ENCODE measurements around the gene CRY2. TPM values are rescaled to one million over a fixed set of nuclear protein-coding genes. Genes with fewer than 3 reads are reported as not detected.
A peak's percentile ranks its signal among the peaks of the same experiment; 100 is the strongest.

The CRY2 gene
- total and polyA plus RNA-seq, 5 donors = 34.3 to 82.1 (median 68.6) TPM

DNA sequence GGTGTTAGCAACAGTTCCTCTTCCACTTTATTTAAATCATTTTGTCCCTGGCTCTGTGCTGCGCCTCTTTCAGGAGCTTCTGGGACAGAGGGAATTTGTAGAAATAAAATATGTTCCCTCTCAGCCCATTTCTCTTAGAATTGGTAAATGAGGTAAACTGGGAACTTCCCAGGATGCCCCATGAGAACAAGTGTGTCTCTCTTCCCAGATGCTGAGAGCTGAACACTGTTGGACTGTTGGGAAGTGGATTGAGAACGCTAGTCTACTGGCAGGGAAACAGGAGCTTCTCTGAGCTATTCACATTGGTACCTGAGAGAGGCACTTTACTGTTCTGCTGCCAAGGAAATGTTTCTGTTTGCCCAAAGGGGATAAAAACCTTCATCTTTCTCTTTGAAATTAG is 4.0 kb downstream of the CRY2 start:
- Histone ChIP-seq H3K9me3 (ENCODE audit: control insufficient read depth, low read length) (no peaks in the 10 kb centered on the region), H3K27me3 (ENCODE audit: control insufficient read depth, insufficient read depth) (no peaks in the 10 kb centered on the region), H3K4me3 (ENCODE audit: low read length) (no peak overlapping the region), H3K27ac (ENCODE audit: low read length) (peak overlapping the region; percentile 62), H3K4me1 (ENCODE audit: control insufficient read depth, insufficient read depth, low read length) (peaks cover 21% of the 10 kb centered on the region)
- intact Hi-C loops (cut with DNase I) = no loop called here
- no peak for DNase-seq
- ATAC-seq = no peak
- 66% methylated on average over 2 of the region's 2 CpGs for WGBS

DNA sequence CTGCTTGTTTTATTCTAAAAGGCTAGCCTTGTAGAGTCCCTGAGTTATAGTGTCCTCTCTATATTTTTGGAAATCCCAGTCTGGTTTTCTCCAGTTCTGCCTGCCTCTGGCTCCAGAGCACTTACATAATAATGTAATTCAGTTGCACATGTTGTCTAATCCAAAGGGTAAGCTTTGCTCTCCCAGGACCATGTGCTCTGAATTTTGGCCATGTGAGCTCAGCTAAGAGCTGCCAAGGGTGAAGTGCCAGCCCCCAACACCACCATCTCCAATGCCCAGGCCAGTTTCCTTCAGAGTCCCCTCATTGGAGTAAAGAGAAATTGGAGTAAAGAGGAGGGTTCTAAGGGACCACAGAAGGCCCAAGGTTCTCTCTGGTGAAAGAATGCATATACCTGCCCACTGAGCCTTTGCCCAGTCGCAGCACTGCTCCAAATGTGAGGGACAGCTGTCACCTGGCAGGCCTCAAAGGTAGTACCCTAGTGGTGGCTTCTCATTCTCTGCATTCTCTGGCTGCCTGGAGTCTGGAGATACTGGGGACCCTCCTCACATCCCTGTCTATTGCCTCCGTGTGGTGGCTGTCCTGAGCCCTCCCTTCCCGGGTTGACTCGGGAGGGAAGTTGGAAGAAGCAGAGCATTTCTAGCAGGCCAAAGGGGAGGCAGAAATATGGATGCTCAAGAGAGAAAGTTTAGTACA is 4.9 kb downstream of the CRY2 start:
- Histone ChIP-seq H3K9me3 (ENCODE audit: control insufficient read depth, low read length) (no peaks in the 10 kb centered on the region), H3K27ac (ENCODE audit: low read length) (peak overlapping the region; percentile 98), H3K4me3 (ENCODE audit: low read length) (no peak overlapping the region), H3K4me1 (ENCODE audit: control insufficient read depth, insufficient read depth, low read length) (peaks cover 26% of the 10 kb centered on the region), H3K27me3 (ENCODE audit: control insufficient read depth, insufficient read depth) (no peaks in the 10 kb centered on the region)
- intact Hi-C loops (cut with DNase I) = no loop called here
- ATAC-seq (peak in 1 of 2 donors; percentile 8), DNase-seq (peak in 1 of 3 donors; percentile 36)
- 41% methylated on average over 4 of the region's 4 CpGs for WGBS

DNA sequence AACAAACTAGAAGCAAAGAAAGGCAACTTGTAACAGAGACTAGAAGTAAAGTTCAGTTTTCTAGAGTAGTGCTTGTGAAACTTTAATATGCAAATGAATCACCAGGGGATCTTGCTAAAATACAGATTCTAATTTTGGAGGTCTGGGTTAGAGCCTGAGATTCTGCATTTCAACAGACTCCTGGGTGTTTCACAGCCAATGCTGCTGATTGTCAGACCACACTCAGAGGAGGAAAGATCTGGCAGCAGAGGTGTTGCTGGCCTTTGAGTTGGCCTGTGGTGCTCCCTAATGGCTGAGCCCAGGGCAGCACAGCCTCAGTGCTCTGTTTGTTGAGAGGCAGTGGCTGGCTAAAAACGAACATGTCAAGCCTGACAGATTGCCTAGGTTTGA is 5.4 kb downstream of the CRY2 start:
- DNase-seq (peak; percentile 66 to 85 (median 83)), ATAC-seq (peak; percentile 73 to 80)
- WGBS = 10% methylated on average over 1 of the region's 1 CpG
- Histone ChIP-seq H3K9me3 (ENCODE audit: control insufficient read depth, low read length) (no peaks in the 10 kb centered on the region), H3K27me3 (ENCODE audit: control insufficient read depth, insufficient read depth) (no peaks in the 10 kb centered on the region), H3K4me1 (ENCODE audit: control insufficient read depth, insufficient read depth, low read length) (peaks cover 27% of the 10 kb centered on the region), H3K27ac (ENCODE audit: low read length) (peak overlapping the region; percentile 98), H3K4me3 (ENCODE audit: low read length) (no peak overlapping the region)
- intact Hi-C loops (cut with DNase I) = no loop called here

DNA sequence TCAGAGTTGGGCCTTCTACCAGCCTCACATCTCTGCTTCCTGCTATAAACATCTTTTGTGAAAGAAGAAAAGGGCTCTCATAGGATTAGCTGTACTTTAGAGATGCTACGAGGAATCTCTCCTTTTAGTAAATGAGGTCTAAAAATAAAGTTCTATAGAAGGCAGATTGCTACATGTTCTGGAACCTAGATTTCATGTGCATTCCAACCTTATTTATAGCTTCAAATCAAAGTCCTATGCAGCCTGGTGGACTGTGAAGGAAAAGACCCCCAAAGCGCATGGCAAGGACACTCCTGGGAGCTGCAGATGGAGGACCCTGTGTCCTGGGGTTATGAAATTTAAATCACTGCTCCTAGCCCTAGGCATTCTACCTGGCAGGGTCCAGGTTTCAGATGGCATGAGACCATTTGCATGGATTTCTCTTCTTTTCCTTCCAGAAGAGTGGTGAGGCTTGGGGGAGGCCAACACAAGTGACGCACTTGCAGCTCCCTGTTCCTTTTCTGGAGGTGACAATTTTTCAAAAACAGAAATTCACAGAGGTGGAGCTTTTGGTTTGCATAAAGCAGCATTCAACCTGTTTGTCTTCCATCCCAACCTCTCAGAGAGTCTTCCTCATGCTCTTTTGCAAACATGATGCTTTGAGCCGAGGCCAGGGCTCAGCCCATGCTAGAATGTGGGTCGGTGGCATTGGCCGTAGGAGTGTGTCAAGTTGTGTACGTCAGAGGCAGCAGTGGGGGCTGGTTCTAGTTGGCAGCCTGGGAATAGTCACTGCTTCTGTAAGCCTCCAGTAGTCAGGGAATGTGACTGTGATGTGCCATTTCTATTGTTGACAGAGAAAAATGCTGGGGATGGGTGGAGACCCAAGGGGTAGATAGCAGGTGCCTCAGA is 6.3 kb downstream of the CRY2 start:
- Histone ChIP-seq H3K4me1 (ENCODE audit: control insufficient read depth, insufficient read depth, low read length) (peaks cover 36% of the 10 kb centered on the region), H3K9me3 (ENCODE audit: control insufficient read depth, low read length) (no peaks in the 10 kb centered on the region), H3K4me3 (ENCODE audit: low read length) (no peak overlapping the region), H3K27me3 (ENCODE audit: control insufficient read depth, insufficient read depth) (no peaks in the 10 kb centered on the region), H3K27ac (ENCODE audit: low read length) (peak overlapping the region; percentile 87)
- peak; percentile 63 to 83 (median 81) for DNase-seq
- intact Hi-C loops (cut with DNase I) = no loop called here
- WGBS = 62% methylated on average over 7 of the region's 7 CpGs
- peak; percentile 70 for ATAC-seq

DNA sequence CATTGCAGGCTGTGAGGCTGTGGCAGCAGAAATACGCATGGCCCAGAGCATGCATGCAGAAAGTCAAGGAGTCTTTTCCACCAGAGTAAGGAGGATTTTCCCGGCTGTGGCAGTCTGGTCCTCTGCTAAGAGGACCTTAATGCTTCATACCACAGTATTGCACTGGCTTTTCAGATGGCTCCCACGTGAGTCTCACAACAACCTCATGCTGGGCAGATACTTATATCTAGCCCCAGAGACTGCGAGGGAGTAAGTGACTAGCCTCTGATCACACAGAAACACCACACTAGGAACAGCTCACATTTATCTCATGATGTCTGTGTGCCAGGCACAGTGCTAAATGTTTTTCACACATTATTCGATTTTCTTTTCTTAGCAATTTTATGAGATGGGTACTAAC is 8.0 kb downstream of the CRY2 start:
- ATAC-seq (no peak), DNase-seq (no peak)
- Histone ChIP-seq H3K27ac (ENCODE audit: low read length) (peak overlapping the region; percentile 77), H3K9me3 (ENCODE audit: control insufficient read depth, low read length) (no peaks in the 10 kb centered on the region), H3K4me1 (ENCODE audit: control insufficient read depth, insufficient read depth, low read length) (peaks cover 40% of the 10 kb centered on the region), H3K27me3 (ENCODE audit: control insufficient read depth, insufficient read depth) (no peaks in the 10 kb centered on the region), H3K4me3 (ENCODE audit: low read length) (no peak overlapping the region)
- WGBS = 46% methylated on average over 5 of the region's 5 CpGs
- intact Hi-C loops (cut with DNase I) = no loop called here

DNA sequence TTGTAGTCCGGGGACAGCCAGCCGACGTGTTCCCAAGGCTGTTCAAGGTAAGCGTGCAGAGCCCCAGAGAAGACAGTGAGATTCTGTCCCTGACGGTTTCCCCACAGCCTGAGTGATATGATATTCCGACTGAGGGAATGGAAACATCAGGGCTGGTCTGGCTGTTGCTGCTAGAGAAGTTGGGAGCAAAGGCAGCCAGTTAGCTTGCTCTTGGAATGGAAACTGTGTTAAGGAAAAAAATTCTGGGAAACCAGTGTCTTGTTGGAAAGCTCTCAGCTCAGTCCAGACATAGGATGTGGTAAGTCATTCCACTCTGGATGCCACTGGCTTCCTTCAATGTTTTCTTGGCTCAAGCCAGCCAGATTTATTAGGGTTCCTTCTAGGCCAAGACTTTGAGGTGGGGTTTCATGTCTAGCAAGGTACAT is 8.8 kb downstream of the CRY2 start:
- Histone ChIP-seq H3K27ac (ENCODE audit: low read length) (peak overlapping the region; percentile 77), H3K9me3 (ENCODE audit: control insufficient read depth, low read length) (no peaks in the 10 kb centered on the region), H3K27me3 (ENCODE audit: control insufficient read depth, insufficient read depth) (no peaks in the 10 kb centered on the region), H3K4me1 (ENCODE audit: control insufficient read depth, insufficient read depth, low read length) (peaks cover 42% of the 10 kb centered on the region), H3K4me3 (ENCODE audit: low read length) (no peak overlapping the region)
- whole genome bisulfite sequencing = 52% methylated on average over 6 of the region's 6 CpGs
- peak in 2 of 3 donors; percentile 32 to 64 for DNase-seq
- intact Hi-C loops (cut with DNase I) = no loop called here
- no peak for ATAC-seq

DNA sequence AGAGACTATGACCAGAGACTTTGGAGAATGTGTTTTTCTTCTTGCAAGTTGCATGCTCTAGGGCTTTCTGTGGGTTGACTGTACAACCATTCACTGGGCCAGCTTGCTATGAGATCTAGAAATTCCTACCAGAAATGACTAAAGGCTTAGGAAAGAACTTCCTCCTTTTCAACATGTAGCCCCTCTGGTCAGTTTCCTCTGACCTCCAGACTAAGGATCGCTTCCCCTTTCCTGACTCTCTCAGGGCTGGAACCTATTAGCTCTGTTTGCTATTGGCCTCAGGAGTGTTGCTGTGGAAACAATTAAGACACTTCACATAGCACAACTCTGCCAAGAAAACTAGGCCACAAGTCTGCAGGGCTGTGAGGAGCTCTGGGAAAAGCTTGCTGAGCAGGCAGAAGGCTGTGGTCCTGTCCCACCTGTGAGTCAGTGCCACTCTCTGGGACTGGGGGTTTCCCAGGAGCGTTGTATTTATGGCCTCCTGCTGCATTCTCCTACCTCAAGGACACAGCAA is 10.7 kb downstream of the CRY2 start:
- Histone ChIP-seq H3K9me3 (ENCODE audit: control insufficient read depth, low read length) (no peaks in the 10 kb centered on the region), H3K27me3 (ENCODE audit: control insufficient read depth, insufficient read depth) (no peaks in the 10 kb centered on the region), H3K27ac (ENCODE audit: low read length) (peak overlapping the region; percentile 94), H3K4me3 (ENCODE audit: low read length) (no peak overlapping the region), H3K4me1 (ENCODE audit: control insufficient read depth, insufficient read depth, low read length) (peaks cover 35% of the 10 kb centered on the region)
- ATAC-seq (peak; percentile 58 to 72), DNase-seq (peak; percentile 44 to 77 (median 76))
- intact Hi-C loops (cut with DNase I) = no loop called here
- WGBS = 13% methylated on average over 2 of the region's 2 CpGs

DNA sequence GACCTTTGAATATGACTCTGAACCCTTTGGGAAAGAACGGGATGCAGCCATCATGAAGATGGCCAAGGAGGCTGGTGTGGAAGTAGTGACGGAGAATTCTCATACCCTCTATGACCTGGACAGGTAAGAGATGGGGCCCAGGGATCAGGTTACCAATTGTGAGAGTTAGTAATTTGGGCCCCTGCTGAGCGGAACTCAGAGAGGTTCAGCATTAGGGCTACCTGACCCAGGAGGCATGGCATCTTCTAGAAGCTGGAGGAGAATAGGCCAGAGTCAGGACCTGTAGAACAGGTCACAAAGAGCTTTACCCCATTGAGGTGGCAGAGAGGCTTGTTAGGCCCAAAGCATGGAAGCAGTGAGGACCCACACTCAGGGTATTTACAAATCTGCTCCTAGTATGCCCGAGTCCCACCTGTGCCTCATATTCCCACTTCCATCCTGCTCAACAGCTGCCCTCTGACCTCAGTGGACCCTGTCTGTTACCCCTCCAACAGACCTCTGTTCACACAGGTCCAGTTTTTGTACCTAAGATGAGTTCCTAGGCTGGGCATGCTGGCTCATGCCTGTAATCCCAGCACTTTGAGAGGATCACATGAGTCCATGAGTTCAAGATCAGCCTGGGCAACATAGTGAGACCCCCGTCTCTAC is 11.6 kb downstream of the CRY2 start:
- DNase-seq (no peak), ATAC-seq (no peak)
- Histone ChIP-seq H3K4me3 (ENCODE audit: low read length) (no peak overlapping the region), H3K27me3 (ENCODE audit: control insufficient read depth, insufficient read depth) (no peaks in the 10 kb centered on the region), H3K9me3 (ENCODE audit: control insufficient read depth, low read length) (no peaks in the 10 kb centered on the region), H3K4me1 (ENCODE audit: control insufficient read depth, insufficient read depth, low read length) (peaks cover 35% of the 10 kb centered on the region), H3K27ac (ENCODE audit: low read length) (peak overlapping the region; percentile 94)
- WGBS = 69% methylated on average over 5 of the region's 5 CpGs
- intact Hi-C loops (cut with DNase I) = no loop called here

DNA sequence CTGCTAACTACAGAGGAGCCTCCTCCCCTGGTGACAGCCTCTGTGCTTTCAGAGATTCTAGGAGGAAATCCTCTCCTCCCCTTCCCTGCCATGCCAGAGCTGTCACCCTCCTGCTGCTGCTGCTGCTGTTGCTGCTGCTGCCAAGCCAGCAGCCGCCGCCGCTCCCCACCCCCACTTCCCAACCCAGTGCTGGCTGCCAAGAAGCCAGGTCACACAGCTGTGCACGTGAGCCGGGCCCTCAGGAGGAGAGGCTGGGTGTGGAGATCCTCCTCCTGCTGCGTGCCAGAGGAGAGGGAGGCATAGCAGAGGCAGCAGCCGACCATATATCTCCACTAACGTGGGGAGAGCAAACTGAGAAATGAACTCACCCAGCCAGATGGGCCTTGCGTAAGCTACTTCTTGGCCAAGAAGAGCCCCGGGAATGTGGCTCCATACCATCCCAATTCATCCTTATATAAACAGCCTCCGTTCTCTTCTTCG is 12.4 kb downstream of the CRY2 start:
- H3K4me1 ChIP-seq (ENCODE audit: control insufficient read depth, insufficient read depth, low read length) = peaks cover 35% of the 10 kb centered on the region
- ATAC-seq (peak; percentile 89 to 91), DNase-seq (peak; percentile 95 to 99 (median 97))
- WGBS = 21% methylated on average over 12 of the region's 12 CpGs
- peak overlapping the region; percentile 94 for H3K27ac ChIP-seq (ENCODE audit: low read length)
- H3K27me3 ChIP-seq (ENCODE audit: control insufficient read depth, insufficient read depth) = no peaks in the 10 kb centered on the region
- H3K9me3 ChIP-seq (ENCODE audit: control insufficient read depth, low read length) = no peaks in the 10 kb centered on the region
- no peak overlapping the region for H3K4me3 ChIP-seq (ENCODE audit: low read length)
- intact Hi-C loops (cut with DNase I) = no loop called here

DNA sequence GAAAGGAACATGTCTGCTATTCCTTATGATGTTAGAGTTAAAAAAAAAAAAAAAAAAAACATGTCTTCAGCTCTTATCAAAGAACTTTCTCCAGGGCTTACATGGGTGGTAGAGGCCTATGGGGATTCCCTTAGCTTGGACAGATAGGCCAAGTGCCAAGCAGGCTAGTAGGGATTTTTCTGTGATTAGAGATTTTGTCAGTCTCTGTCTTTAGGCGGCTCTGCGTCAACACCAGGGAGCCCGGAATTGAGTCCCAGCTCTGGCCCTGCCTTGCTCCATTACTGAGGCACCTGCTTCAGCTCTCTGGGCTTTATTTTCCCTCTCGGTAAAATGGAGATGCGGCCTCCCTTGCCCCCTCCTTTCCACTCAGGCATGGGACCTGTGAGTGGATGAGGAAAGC is 13.1 kb downstream of the CRY2 start:
- intact Hi-C loops (cut with DNase I) = no loop called here
- 65% methylated on average over 5 of the region's 5 CpGs for WGBS
- peaks cover 30% of the 10 kb centered on the region for H3K4me1 ChIP-seq (ENCODE audit: control insufficient read depth, insufficient read depth, low read length)

More for the DNA sequence above, 13.1 kb downstream of the CRY2 start:
- Histone ChIP-seq H3K27me3 (ENCODE audit: control insufficient read depth, insufficient read depth) (no peaks in the 10 kb centered on the region), H3K27ac (ENCODE audit: low read length) (peak overlapping the region; percentile 79), H3K4me3 (ENCODE audit: low read length) (no peak overlapping the region), H3K9me3 (ENCODE audit: control insufficient read depth, low read length) (no peaks in the 10 kb centered on the region)
- ATAC-seq = no peak
- DNase-seq = no peak
